GM03348 (cell line): Measurements from ENCODE around the gene FOXJ1.

Source experiments
- DNase-seq: peaks from one replicate; pipeline ENCODE4 v3.0.0; 2012; ENCODE audit warnings: low spot score

FOXJ1 gene

GRCh38 chr17:76123749-76124581, 17.1 kb downstream of the FOXJ1 start:
- DNase-seq: no peak

- DNase-seq: no peak
These were observed 17.9 kb downstream of the FOXJ1 start for GRCh38 chr17:76123191-76123499.

- no peak for DNase-seq
These were observed 18.4 kb downstream of the FOXJ1 start for GRCh38 chr17:76122431-76123190.

- peak; percentile 74 for DNase-seq
These were observed 19.1 kb downstream of the FOXJ1 start for GRCh38 chr17:76121932-76122430.

GRCh38 chr17:76120658-76121008, 20.4 kb downstream of the FOXJ1 start:
- DNase-seq: no peak

GRCh38 chr17:76119409-76120371, 21.4 kb downstream of the FOXJ1 start:
- DNase-seq: no peak

GRCh38 chr17:76115138-76115754, 25.8 kb downstream of the FOXJ1 start:
- DNase-seq: no peak

- DNase-seq: no peak
These were observed 29.1 kb downstream of the FOXJ1 start for GRCh38 chr17:76111956-76112355.

- DNase-seq: no peak
These were observed 33.5 kb downstream of the FOXJ1 start for GRCh38 chr17:76107509-76107908.

- no peak for DNase-seq
These were observed 34.3 kb downstream of the FOXJ1 start for GRCh38 chr17:76106703-76107102.

GRCh38 chr17:76104896-76105231, 36.2 kb downstream of the FOXJ1 start:
- DNase-seq: no peak

- DNase-seq: no peak
These were observed 36.7 kb downstream of the FOXJ1 start for GRCh38 chr17:76104140-76104895.

- DNase-seq: peak; percentile 99
These were observed 37.5 kb downstream of the FOXJ1 start, which contains the start of gene EXOC7 for GRCh38 chr17:76103274-76104139. TSS of gene EXOC7 (minus strand) at chr17:76103787. CDS start at chr17:76103692, 95 bp downstream.

- DNase-seq: no peak
These were observed 38.1 kb downstream of the FOXJ1 start for GRCh38 chr17:76102944-76103273.

GRCh38 chr17:76097716-76098295, 43.2 kb downstream of the FOXJ1 start:
- no peak for DNase-seq

- DNase-seq: no peak
These were observed 45.1 kb downstream of the FOXJ1 start for GRCh38 chr17:76095943-76096342.

GRCh38 chr17:76094046-76094445, 47.0 kb downstream of the FOXJ1 start:
- no peak for DNase-seq

GRCh38 chr17:76092526-76093413, 48.3 kb downstream of the FOXJ1 start:
- DNase-seq: no peak
